Body of pancreas (tissue), 4 donors: ENCODE measurements around the gene TIMM9. TPM values are rescaled to one million over a fixed set of nuclear protein-coding genes. Genes with fewer than 3 reads are reported as not detected.
"Not testable (repeated sequence)": the region's sequence is repeated elsewhere in the genome, so short reads cannot be mapped to it uniquely, and the experiment has no call there.

Experiments
- ATAC-seq: fragments of 150-250 bp; one replicate; pipeline ENCODE4 v1.9.1; 2016
- DNase-seq, 4 donors: peaks; one replicate each; pipeline ENCODE4 v3.0.0-alpha.2; 2019
- H3K27ac ChIP-seq, 4 donors: fragments of 200-600 bp; sonication (generic); 1 replicate in 3 of 4; 2 replicates in 1 of 4; pipeline versions ENCODE4 v1.5.1 to v1.6.1; 2016 to 2019; ENCODE audit warnings: mild to moderate bottlenecking in 1 of 4, mixed read lengths in 1 of 4, moderate library complexity in 1 of 4
- H3K27me3 ChIP-seq, 2 donors: fragments of 200-600 bp; sonication (generic); one replicate each; pipeline ENCODE4 v1.6.0; 2016; ENCODE audit warnings: mild to moderate bottlenecking in 1 of 2
- H3K36me3 ChIP-seq, 2 donors: fragments of 200-600 bp; sonication (generic); replicated peaks in 1 of 2; 2 replicates each; pipeline ENCODE4 v1.5.1; 2016; ENCODE audit warnings: low read depth in 2 of 2; ENCODE audit not compliant: insufficient read depth in 1 of 2
- H3K4me1 ChIP-seq: fragments of 200-600 bp; sonication (generic); one replicate; pipeline ENCODE4 v1.6.0; 2016
- H3K4me3 ChIP-seq, 2 donors: fragments of 200-600 bp; sonication (generic); 1 replicate in 1 of 2; 2 replicates in 1 of 2; pipeline ENCODE4 v1.5.1; 2016 to 2019
- H3K9me3 ChIP-seq, 3 donors: fragments of 200-600 bp; sonication (generic); 1 replicate in 2 of 3; 2 replicates in 1 of 3; pipeline ENCODE4 v1.5.1; 2016
- CTCF ChIP-seq, 7 experiments: fragments of 450-650 bp in 4 of 7; fragments of 200-600 bp in 3 of 7; sonication (generic) in 3 of 7; IDR thresholded peaks; one replicate each; pipeline ENCODE4 v1.5.1; 2016 to 2019; ENCODE audit warnings: antibody characterized with exemption in 7 of 7
- POLR2A ChIP-seq, 3 donors: fragments of 450-650 bp; IDR thresholded peaks; one replicate each; pipeline ENCODE4 v1.6.1; 2016; ENCODE audit warnings: antibody characterized with exemption in 3 of 3, mild to moderate bottlenecking in 2 of 3
- WGBS, 2 donors: methylation state at CpG; one replicate each; pipeline ENCODE4 v1.1.5; 2017; 5-methylcytosine and 5-hydroxymethylcytosine counted together
- intact Hi-C: fragments of 100-400 bp; cut with DNase I; formaldehyde crosslinking; loops from one replicate; pipeline ENCODE4 v1.15.1; 2023
- total RNA-seq, 2 donors: library from RNA; depleted of rRNA; stranded (reverse); fragments of >200 nt; gene quantifications; one replicate each; pipeline ENCODE4 v1.1.0, GENCODE V29; 2016

Gene TIMM9
- total RNA-seq, 2 donors from 2014 or later = 11.5 to 26.5 TPM

- Histone ChIP-seq H3K4me3 (peak overlapping the region; percentile 42 to 72), H3K27ac (peak overlapping the region; percentile 65 to 93 (median 88)), H3K9me3 (no peaks in the 10 kb centered on the region), H3K4me1 (peaks cover 34% of the 10 kb centered on the region), H3K36me3 (peaks cover 0 to 3% of the 10 kb centered on the region in 2 donors), H3K27me3 (no peaks in the 10 kb centered on the region)
- 0% methylated on average over 10 of the region's 10 CpGs for WGBS, 2 donors
- intact Hi-C loops = no loop called here
- DNase-seq = peak in 1 of 4 donors; percentile 14
- TF ChIP-seq CTCF (IDR thresholded peaks at IDR 0.05) = no peak
- no peak for TF ChIP-seq POLR2A (IDR thresholded peaks at IDR 0.05)
- no peak for ATAC-seq
Measured at GRCh38 chr14:58428118-58428683, 870 bp upstream of the TIMM9 start.

- WGBS, 2 donors = 0 to 1% methylated on average over 33 to 35 of the region's 35 CpGs
- H3K9me3 ChIP-seq = no peaks in the 10 kb centered on the region
- DNase-seq = peak; percentile 58 to 70 (median 60)
- peak; percentile 70 for ATAC-seq
- intact Hi-C loops = no loop called here
- peak overlapping the region; percentile 66 to 93 (median 88) for H3K27ac ChIP-seq
- H3K36me3 ChIP-seq = no peaks in the 10 kb centered on the region
- H3K4me3 ChIP-seq = peak overlapping the region; percentile 72 to 85
- peaks cover 34% of the 10 kb centered on the region for H3K4me1 ChIP-seq
- TF ChIP-seq CTCF (IDR thresholded peaks at IDR 0.05) = no peak
- no peak for TF ChIP-seq POLR2A (IDR thresholded peaks at IDR 0.05)
- H3K27me3 ChIP-seq = no peaks in the 10 kb centered on the region
Measured at GRCh38 chr14:58426670-58427280, 556 bp downstream of the TIMM9 start.

- H3K4me1 ChIP-seq, H3K9me3 ChIP-seq, ATAC-seq, DNase-seq, H3K27me3 ChIP-seq, intact Hi-C loops, H3K4me3 ChIP-seq, H3K27ac ChIP-seq: not testable (repeated sequence)
- H3K36me3 ChIP-seq = peaks cover 0 to 15% of the 10 kb centered on the region in 2 donors
- 89 to 100% methylated on average over 1 of the region's 1 CpG for WGBS, 2 donors
Measured at GRCh38 chr14:58416934-58417333, 10.4 kb downstream of the TIMM9 start.

- no peak for TF ChIP-seq POLR2A (IDR thresholded peaks at IDR 0.05)
- TF ChIP-seq CTCF (IDR thresholded peaks at IDR 0.05) = no peak
- Histone ChIP-seq H3K4me1 (no peaks in the 10 kb centered on the region), H3K36me3 (peaks cover 0 to 15% of the 10 kb centered on the region in 2 donors), H3K4me3 (no peak overlapping the region), H3K27me3 (no peaks in the 10 kb centered on the region), H3K27ac (no peak overlapping the region), H3K9me3 (no peaks in the 10 kb centered on the region)
- 96 to 97% methylated on average over 10 of the region's 10 CpGs for WGBS, 2 donors
- intact Hi-C loops = no loop called here
- DNase-seq (no peak), ATAC-seq (no peak)
Measured at GRCh38 chr14:58415636-58416547, 11.4 kb downstream of the TIMM9 start.

DNA sequence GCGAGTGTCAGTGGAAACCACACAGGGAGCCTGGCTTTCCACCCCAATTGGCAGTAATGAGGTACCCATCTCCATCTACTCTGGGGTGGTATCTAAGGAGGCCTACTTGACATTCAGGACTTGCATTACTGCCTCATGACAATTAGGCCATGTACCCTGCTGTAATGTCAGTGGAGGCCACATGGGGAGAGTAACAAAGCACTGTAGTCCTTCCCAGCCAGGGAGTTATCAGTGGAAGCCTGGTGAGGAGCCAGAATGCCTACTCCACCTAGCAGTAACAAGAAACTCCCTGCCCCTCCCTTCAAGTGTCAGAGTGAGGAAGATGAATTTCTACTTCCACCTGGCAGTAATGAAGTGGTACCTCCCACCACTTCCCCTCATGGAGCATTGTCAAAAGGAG, 12.5 kb downstream of the TIMM9 start:
- intact Hi-C loops = no loop called here
- peaks cover 2 to 17% of the 10 kb centered on the region in 2 donors for H3K36me3 ChIP-seq

More for the DNA sequence above, 12.5 kb downstream of the TIMM9 start:
- Histone ChIP-seq H3K4me1 (no peaks in the 10 kb centered on the region), H3K9me3 (no peaks in the 10 kb centered on the region), H3K27ac (no peak overlapping the region), H3K27me3 (no peaks in the 10 kb centered on the region), H3K4me3 (no peak overlapping the region)
- no peak for TF ChIP-seq POLR2A (IDR thresholded peaks at IDR 0.05)
- TF ChIP-seq CTCF (IDR thresholded peaks at IDR 0.05) = no peak
- DNase-seq (no peak), ATAC-seq (no peak)
- WGBS, 2 donors = 94 to 100% methylated on average over 1 of the region's 1 CpG
